AG04450 (cell line): ENCODE data around the gene AMIGO3. TPM values are rescaled to one million over a fixed set of nuclear protein-coding genes. Genes with fewer than 3 reads are reported as not detected.

Source experiments
- CTCF ChIA-PET: fragments of 300-600, 350-600 bp; formaldehyde crosslinking; extraction: SDS; loops from one replicate; lab custom pipeline; 2022; ENCODE audit warnings: antibody characterized with exemption, inconsistent platforms; lab: Charles Lee
- POLR2A ChIA-PET: fragments of 350-600 bp; formaldehyde crosslinking; extraction: SDS; loops from one replicate; lab custom pipeline; 2021; ENCODE audit warnings: antibody characterized with exemption, inconsistent platforms; lab: Yijun Ruan, JAX
- DNase-seq: peaks from one replicate; pipeline ENCODE4 v3.0.0-alpha.2; 2011; ENCODE audit warnings: low read depth, low spot score
- H3K27ac ChIP-seq: one replicate; pipeline ENCODE4 v1.5.1; 2012; ENCODE audit warnings: low read depth, low read length, control low read depth
- H3K27me3 ChIP-seq: one replicate; pipeline ENCODE4 v1.6.0; 2012; ENCODE audit warnings: low read length; ENCODE audit not compliant: control insufficient read depth, insufficient read depth
- H3K4me3 ChIP-seq: 2 replicates; pipeline ENCODE4 v1.5.1; 2011; ENCODE audit warnings: mild to moderate bottlenecking, low read depth, low read length, control low read depth
- H3K9me3 ChIP-seq: 2 replicates; pipeline ENCODE4 v1.5.1; 2012; ENCODE audit warnings: low read length; ENCODE audit not compliant: control insufficient read depth, insufficient read depth
- CTCF ChIP-seq: IDR thresholded peaks from 2 replicates; pipeline ENCODE4 v1.5.1; 2011; ENCODE audit warnings: low read depth, low read length, control low read depth, inconsistent platforms
- polyA plus RNA-seq: library from polyadenylated mRNA; depleted of rRNA; stranded (reverse); fragments of >200 nt; gene quantifications from 2 replicates; pipeline ENCODE4 v1.2.3, GENCODE V29; 2011

Gene AMIGO3
- polyA plus RNA-seq, 1 experiment: not detected

GRCh38 chr3:49716169-49716568, 3.3 kb downstream of the AMIGO3 start:
- H3K27me3 ChIP-seq: no peaks in the 10 kb centered on the region
- DNase-seq: no peak
- no peak overlapping the region for H3K27ac ChIP-seq
- POLR2A ChIA-PET: interaction anchor here (1.3 kb wide), 1 partner anchor 8 kb away, joined by 3 read pairs; the partner anchor contains the start of gene GMPPB
- H3K9me3 ChIP-seq: peaks cover 12% of the 10 kb centered on the region; the same call in 1 of the 2 replicates
- H3K4me3 ChIP-seq: no peak overlapping the region
- TF ChIP-seq CTCF: no peak
- CTCF ChIA-PET: no interaction called here

- DNase-seq: no peak
- no peaks in the 10 kb centered on the region for H3K27me3 ChIP-seq
- ChIA-PET CTCF (no interaction called here), POLR2A (interaction anchor here (1.3 kb wide), 1 partner anchor 8 kb away, joined by 3 read pairs; the partner anchor contains the start of gene GMPPB)
- H3K4me3 ChIP-seq: no peak overlapping the region
- peaks cover 12% of the 10 kb centered on the region; the same call in 1 of the 2 replicates for H3K9me3 ChIP-seq
- no peak overlapping the region for H3K27ac ChIP-seq
- TF ChIP-seq CTCF: no peak
These were observed 3.8 kb downstream of the AMIGO3 start for GRCh38 chr3:49715611-49716121.

GRCh38 chr3:49714728-49715550, 4.5 kb downstream of the AMIGO3 start:
- ChIA-PET POLR2A (interaction anchor here (1.3 kb wide), 1 partner anchor 9 kb away, joined by 3 read pairs; the partner anchor contains the start of gene GMPPB), CTCF (no interaction called here)
- no peaks in the 10 kb centered on the region for H3K27me3 ChIP-seq
- H3K4me3 ChIP-seq: no peak overlapping the region
- H3K9me3 ChIP-seq: peaks cover 12% of the 10 kb centered on the region; the same call in 1 of the 2 replicates
- no peak for TF ChIP-seq CTCF
- no peak overlapping the region for H3K27ac ChIP-seq
- DNase-seq: no peak

GRCh38 chr3:49713336-49714105, 6.0 kb downstream of the AMIGO3 start:
- ChIA-PET POLR2A (interaction anchor here (0.6 to 0.7 kb wide), 2 partner anchors 40 to 468 kb away, joined by 3 read pairs; no protein-coding TSS in a partner anchor), CTCF (interaction anchor here (0.9 to 1.0 kb wide), 2 partner anchors 10 to 125 kb away, joined by 4 to 5 read pairs; no protein-coding TSS in a partner anchor)
- Histone ChIP-seq H3K4me3 (no peak overlapping the region), H3K27ac (no peak overlapping the region), H3K9me3 (peaks cover 7% of the 10 kb centered on the region; the same call in 1 of the 2 replicates), H3K27me3 (no peaks in the 10 kb centered on the region)
- TF ChIP-seq CTCF: no peak
- no peak for DNase-seq
